Measurements from ENCODE around the gene GNAT1.
"Not testable (repeated sequence)": the region's sequence is repeated elsewhere in the genome, so short reads cannot be mapped to it uniquely, and the experiment has no call there.

GNAT1 gene

DNA sequence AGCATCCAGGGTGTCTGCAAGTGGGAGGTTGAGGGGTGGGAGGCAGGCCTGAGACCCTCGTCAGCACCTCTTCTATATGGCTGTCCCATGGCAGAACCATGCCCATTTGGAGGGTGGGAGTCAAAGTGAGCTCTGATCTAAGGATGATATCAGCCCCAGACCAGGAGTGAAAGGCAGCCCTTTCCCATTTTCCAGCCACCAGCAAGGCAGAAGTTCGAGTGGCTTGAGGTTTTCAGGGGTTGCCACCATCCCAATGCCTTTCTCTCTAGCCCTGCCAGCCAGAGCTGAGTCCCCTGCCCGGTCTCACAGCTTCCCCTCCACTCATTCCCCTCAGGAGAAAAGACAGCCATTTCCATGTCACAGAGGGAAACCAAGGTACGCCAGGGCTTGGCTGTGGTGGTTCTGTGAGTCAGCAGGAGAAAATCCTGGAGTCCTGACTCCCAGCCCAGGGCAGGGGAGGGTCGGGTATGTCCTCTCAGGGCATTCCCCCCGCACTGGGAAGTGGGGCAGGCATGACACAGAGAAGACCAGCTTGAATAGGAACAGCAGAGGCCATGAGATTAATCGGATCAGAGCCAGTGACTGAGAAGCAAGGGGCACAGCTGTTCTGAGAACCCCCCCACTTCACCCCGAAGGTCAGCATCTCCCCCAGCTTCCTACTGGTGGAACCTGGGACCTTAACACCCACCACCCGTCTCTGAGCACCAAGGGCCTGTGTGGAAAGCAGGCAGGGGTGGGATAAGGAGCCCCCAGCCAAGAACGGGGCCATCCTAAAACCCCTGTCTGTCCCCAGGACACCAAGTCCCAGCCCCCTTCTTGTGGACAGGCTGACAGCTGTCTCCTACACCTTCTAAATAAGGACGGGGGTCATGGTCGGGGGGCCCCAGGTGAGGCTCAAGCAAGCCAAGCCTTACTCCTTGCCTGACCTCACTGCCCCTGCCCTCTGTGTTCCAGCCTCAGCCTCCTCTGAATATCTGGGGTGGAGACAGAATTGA lies 12.7 kb downstream of the GNAT1 start:
- no peak for DNase-seq

DNA sequence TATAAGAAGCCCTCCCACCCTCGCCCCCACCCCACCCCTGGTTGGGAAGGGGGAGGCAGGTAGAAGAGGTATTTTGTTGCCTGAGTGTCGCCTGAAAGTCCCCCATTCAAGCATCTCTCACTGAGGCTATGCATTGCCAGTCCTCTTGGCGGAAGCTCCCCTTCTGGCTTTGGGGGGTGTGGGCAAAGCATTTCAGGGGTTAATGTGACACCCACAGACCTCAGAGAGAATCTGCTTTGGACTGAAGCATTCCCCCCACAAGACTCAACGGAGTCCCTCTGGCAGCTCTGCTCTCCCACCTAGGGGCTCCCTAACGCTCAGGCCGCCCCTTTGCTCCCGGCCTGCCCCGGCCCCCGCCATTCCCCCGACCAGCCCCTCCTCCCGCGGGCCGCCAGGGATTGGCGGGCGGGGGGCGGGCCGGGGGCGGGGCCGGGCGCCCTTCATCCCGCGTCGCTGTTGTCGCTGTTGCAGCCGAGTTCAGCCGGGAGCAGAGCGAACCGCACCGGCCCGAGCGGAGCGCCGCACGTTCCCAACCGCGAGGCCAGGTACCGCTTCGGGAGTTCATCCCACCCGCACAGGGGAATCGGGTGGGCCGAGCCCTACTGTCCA lies 13.5 kb downstream of the GNAT1 start, which contains the start of gene SLC38A3:
Gene SLC38A3, plus strand, starts transcription at position 468 of the 609 bp plus-strand sequence. CDS start 8,929 bp downstream, outside the sequence.
- peak in 1 of 2 experiments; percentile 20 for DNase-seq

DNA sequence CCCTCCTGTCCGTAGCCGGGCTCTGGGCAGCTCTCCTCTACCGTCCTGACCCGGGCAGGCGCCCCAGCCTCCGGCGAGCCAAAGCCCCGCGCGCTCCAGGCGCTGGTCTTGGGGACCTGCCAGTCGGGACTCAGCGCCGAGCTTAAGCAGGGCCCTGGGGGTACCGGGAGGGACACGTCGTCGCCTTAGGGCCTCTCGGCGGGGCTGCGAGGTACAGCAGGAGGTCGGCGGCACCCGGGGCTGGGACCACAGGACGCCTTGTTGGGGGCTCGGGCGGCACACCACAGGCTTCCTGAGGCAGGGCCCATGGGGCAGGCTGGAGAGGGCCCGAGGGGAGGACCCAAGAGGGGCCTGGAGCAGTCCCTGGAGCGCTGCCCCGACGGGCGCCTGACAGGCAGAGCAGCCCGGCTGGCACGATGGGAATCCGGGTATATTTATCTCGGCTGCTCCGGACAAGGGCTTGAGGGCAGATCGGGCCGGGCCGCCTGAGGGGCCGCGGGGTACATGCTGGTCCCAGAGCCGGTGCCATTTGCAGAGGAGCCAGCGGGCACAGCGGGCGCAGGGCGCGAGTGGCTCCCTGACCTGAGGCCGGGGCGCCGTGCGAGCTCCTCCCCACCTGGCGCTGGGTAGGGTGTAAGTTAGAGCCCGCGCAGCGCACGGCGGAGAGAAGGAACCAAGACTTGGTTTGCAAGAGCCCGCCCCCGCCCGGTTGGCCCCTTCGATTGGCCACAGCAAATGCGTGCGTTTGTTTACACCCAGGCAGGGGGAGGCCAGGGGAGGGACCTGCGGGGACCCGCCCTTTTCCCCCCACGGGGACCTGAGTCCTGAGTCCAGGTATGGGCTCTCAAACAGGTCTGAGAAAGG lies 14.2 kb downstream of the GNAT1 start:
- DNase-seq, result peak; percentile 40 to 51

DNA sequence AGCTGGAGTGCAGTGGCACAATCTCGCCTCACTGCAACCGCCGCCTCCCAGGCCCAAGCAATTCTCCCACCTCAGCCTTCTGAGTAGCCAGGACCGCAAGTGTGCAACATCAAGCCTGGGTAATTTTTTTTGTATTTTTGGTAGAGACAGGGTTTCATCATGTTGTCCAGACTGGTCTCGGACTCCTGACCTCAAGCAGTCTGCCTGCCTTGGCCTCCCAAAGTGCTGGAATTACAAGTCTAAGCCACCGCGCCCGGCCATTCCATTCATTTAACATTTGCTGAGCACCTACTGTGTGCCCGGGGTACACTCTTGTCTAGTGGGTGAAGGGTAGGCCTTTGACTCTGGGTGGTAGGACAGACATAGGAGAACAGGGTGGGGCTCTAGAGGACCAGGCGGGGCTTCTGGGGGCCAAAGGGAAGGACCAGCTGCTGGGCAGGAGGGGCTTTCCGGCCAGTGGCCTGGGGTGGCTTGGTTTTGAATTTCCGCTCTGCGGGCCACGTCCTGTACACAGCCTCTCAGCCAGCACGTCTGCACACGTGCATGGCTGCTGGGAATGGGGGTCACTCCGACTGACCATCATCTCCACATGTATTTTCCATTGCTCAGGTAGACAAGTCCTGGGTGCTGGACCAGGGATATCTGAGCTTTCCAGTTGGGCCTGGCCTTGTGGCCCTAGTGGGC lies 16.1 kb downstream of the GNAT1 start:
- DNase-seq, result no peak

- DNase-seq, result no peak
Measured at GRCh38 chr3:50208677-50209344, 17.4 kb downstream of the GNAT1 start.

- DNase-seq, result no peak
Measured at GRCh38 chr3:50210176-50210509, 18.7 kb downstream of the GNAT1 start.

DNA sequence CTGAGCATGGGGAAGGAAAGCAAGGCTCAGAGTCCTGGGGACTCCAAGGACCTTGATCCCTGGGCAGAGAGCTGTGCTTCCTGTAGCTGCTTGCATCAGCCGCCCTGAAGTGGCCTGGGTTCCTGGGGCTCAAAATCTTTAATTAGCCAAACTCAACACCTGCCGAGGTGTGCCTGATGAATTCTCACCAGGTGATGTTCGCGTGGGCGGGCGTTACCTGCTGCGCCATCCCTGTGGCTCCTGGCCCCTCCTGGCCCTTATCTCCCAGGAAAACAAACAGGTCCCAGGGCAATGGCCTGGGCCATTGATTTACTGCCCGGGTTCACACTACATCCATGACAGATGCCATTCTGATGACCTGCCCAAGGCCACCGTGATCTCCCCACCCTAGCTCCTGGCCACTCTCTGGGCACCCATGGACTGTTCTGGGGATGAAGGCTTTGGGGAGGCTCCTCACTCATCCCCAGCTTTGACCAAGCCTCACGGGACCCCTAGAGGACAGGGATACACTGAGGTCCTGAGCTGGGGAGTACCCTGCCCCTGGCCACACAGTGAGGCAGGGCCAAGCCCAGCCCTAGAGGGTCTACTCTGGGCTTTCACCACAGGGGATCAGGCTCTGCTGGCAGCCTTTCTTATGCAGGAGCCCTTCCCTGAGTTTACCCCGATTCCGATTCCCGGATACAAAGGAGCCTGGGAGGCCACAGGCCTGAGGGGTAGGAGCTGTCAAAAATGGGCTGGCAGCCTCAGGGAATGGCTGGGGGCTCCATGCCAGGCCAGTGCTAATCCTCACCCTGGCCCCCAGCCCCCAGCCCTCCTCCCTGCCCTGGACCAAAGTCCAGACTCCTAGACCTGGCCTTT lies 19.3 kb downstream of the GNAT1 start:
- no peak for DNase-seq

DNA sequence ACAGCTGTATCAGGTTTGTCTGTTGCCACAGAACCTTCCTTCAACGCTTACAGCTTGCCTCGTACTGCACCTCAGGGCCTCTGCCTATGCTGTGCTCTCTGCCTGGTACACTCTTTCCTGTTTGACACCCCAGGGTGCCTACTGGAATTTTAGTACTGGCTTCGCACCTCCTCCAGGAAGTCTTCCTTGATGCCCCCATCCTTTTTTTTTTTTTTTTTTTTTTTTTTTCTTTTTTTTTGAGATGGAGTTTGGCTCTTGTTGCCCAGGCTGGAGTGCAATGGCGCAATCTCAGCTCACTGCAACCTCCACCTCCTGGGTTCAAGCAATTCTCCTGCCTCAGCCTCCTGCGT lies 19.9 kb downstream of the GNAT1 start:
- DNase-seq, result not testable (repeated sequence)

DNA sequence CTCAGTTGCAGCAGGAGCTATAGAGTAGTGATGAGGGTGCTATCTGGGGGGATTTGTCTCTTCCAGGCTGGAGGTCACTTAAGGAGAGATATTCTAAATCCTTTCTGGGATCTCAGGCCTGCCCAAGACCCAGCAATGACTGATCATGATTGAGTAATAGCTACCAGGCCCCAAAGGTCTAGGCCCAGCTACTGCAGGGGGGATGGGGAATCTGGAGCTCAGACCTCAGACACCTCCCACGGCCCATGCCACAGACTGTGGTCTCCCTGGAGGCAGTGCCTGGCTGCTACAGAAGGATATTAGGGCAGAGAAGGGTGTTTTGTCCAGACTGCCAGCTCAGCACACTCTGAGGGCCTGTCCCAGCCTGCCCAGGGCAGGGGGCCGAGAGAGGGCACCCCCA lies 20.5 kb downstream of the GNAT1 start:
- peak; percentile 33 to 47 for DNase-seq

DNA sequence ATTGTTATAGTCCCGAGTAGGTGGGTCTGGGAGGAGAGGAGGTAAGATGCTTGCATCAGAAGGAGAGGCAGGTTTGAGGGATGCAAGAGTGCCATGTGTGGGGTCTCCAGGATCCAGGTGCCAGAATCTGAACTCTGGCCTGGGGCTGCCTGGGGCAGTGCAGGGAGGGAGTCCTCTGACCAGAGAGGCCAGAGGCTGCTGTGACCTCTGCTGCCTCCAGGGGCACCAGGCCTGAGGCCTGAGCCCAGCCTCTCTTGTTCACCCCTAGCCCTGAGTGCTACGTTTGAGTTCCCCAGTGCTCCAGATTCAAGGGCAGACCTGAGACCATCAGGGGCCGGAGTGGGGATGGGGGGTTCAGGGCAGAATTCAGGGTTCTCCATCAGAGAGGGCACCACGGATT lies 21.1 kb downstream of the GNAT1 start:
- no peak for DNase-seq

DNA sequence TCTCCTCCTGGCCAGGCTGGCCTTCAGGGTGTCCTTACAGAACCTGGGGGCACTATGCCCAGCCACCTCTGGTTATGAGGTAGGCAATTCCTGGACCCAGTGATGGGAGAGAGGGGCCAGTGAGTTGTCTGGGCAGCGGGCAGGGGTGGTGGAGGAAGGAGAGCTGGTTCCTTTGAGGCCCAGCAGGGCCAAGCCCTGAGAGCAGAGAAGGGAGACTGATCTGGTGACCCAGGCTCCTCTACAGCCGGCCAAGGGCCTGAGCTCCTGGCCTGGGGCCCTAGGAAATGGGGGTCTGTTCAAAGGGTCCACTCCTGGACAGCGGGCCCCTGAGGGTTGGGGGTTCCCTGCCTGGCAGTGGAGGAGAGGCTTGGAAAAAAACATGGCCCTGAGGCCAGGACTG lies 21.6 kb downstream of the GNAT1 start:
- no peak for DNase-seq

DNA sequence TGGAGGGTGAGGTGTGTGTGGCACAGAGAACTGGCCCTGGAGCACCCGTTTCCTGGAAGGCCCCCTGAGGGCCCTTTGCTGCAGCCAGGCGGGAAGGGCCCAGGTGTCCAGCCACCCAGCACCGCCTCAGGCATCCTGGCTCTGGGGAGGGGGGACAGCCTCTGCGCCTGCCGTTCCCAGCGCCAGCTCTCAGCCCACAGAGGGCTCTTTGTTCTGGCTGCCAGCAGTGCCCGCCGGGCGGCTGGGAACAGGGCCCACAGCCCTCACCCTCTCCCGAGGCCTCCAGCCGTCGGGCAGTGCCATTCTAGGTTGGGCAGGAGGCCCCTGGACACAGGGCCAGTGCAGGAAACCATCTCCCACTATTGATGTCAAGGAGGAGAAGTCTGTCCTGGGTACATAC lies 22.0 kb downstream of the GNAT1 start:
- no peak for DNase-seq

DNA sequence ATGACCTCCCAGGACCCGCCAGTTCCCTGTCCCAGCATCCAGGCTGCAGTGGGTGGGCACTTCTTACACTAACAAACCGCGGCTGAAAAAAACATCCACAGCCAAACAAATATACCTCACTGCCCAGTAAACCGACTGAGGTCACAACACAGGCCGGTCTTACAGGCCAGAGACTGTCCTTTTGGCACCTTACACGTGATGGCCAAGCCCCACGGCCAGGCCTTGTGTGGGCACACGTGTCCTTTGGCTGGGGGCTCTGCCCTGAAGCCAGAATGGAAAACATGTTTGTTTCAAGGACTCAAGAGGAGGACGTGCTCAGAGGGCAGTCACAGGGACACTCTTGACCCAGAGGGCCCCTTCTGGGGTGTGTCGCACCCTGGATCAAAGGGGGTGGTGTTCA lies 23.4 kb downstream of the GNAT1 start:
- no peak for DNase-seq

DNA sequence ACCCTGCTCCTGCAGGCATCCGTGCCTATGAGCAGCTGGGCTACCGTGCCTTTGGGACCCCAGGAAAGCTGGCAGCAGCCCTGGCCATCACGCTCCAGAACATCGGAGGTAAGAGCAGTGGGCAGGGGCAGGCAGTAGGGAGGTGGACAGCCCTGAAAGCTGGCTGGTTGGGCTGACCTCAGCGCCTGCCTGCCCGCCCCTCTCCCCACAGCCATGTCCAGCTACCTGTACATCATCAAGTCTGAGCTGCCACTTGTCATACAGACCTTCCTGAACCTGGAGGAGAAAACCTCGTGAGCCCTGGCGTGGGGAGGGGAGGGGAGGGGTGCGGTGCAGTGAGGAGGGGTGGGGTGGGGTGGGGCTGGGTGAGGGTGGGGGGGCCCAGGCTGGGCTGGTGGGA lies 24.1 kb downstream of the GNAT1 start:
- DNase-seq, result no peak

DNA sequence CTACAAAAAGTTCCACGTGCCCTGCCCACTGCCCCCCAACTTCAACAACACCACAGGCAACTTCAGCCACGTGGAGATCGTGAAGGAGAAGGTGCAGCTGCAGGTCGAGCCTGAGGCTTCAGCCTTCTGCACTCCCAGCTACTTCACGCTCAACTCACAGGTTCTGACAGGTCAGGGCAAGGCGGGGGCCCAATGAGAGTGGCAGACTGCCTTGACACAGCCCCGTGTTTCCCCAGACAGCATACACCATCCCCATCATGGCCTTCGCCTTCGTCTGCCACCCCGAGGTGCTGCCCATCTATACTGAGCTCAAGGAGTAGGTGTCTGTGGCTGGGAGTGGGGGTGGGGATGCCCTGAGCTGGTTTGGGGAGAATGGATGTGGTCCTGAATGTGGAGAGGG lies 26.3 kb downstream of the GNAT1 start:
- no peak for DNase-seq

GRCh38 chr3:50218448-50218847 lies 27.0 kb downstream of the GNAT1 start:
- DNase-seq, result no peak

DNA sequence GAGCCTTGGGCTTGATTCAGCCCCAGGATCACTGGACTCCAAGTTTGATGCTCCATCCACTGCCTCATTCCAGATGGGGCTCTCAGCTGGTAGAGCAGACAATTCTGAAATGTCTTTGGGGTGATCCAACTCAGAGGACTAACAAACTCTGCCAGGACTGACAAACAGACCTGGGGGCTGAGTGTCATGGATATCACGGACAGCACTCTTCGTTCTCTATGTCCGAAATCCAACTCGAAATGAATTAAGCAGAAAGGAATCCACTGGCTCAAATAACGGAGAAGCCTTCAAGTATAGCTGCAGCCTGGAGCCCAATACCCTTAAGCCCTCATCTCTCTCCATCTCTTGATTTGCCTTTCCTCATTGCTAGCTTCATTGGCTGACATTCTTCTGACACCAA lies 27.9 kb downstream of the GNAT1 start:
- no peak for DNase-seq

GRCh38 chr3:50220109-50220508 lies 28.7 kb downstream of the GNAT1 start:
- DNase-seq, result no peak

GRCh38 chr3:50221051-50221410 lies 29.6 kb downstream of the GNAT1 start:
- no peak for DNase-seq

DNA sequence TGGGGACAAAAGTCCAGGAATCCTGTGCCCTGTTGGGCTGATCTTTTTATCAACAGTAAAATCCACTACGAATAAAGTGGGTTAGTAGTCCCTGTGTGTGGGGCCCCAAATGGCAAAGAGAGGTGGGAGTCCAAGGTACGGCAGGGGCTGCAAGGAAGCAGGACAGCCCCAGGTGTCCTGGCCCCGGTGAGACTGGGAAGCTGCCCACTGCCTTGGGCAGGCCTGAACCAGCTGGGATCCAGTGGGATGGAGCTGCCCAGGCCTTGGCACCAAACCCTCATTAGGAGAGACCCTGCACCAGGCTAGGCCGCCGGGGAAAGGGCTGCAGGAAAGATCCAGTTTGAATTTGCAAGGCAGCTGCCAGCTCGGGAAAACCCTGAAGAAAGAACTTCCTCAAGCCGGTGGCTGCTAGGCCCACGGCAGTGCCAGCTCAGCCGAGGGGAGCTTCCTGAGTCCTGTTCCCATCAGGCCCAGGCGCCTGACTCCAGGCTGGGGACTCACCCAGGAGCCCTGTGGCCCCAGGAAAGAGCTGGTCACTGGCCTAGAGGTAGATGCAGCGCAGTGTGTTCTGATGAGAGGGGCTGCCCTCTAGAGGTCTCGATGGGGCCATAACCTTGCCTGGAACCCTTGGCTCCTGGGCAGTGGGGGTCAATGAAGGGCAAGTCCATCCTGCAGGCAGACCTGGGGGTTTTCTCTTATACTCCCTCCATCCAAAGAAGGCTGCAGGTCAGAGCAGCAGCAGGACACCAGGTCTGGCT lies 30.2 kb downstream of the GNAT1 start:
- no peak for DNase-seq

GRCh38 chr3:50222169-50222528 lies 30.7 kb downstream of the GNAT1 start:
- DNase-seq, result no peak

Data from activated CD4-positive, alpha-beta T cell treated with anti-CD3 and anti-CD28 coated beads, Interleukin-2, amount 50 U/mL, for 48 hours (primary cell).